Loucy (cell line): ENCODE measurements around the gene ADAMTS15.

Experiments used
- H2AFZ ChIP-seq: fragments of 200-600 bp; sonication (generic); 2 replicates; pipeline ENCODE4 v1.6.0; 2016; ENCODE audit warnings: antibody characterized with exemption, mild to moderate bottlenecking, low read length, moderate library complexity
- H3F3A ChIP-seq: fragments of 200-600 bp; 2 replicates; pipeline ENCODE4 v1.6.0; 2016; ENCODE audit warnings: antibody characterized with exemption, low read depth, mild to moderate bottlenecking
- H3K27me3 ChIP-seq: fragments of 200-600 bp; sonication (generic); 2 replicates; pipeline ENCODE4 v1.6.1; 2014; ENCODE audit warnings: low read length, mild to moderate bottlenecking; ENCODE audit not compliant: insufficient read depth, poor library complexity, severe bottlenecking
- H3K36me3 ChIP-seq: fragments of 200-600 bp; sonication (generic); 2 replicates; pipeline ENCODE4 v1.6.1; 2016; ENCODE audit warnings: low read length; ENCODE audit not compliant: insufficient read depth
- H3K4me1 ChIP-seq: fragments of 200-600 bp; sonication (generic); 2 replicates; pipeline ENCODE4 v1.5.1; 2014; ENCODE audit warnings: low read length, mild to moderate bottlenecking; ENCODE audit not compliant: insufficient read depth, poor library complexity, severe bottlenecking
- H3K4me2 ChIP-seq: fragments of 200-600 bp; sonication (generic); 2 replicates; pipeline ENCODE4 v1.6.0; 2014; ENCODE audit warnings: antibody characterized with exemption, low read length, low read depth, mild to moderate bottlenecking; ENCODE audit not compliant: poor library complexity, severe bottlenecking
- H3K4me3 ChIP-seq: fragments of 200-600 bp; sonication (generic); 2 replicates; pipeline ENCODE4 v1.5.1; 2014; ENCODE audit warnings: low read length, mild to moderate bottlenecking, mixed read lengths; ENCODE audit not compliant: poor library complexity, severe bottlenecking
- H3K79me2 ChIP-seq: fragments of 200-600 bp; sonication (generic); 2 replicates; pipeline ENCODE4 v1.6.1; 2014; ENCODE audit warnings: low read length; ENCODE audit not compliant: insufficient read depth
- H3K9ac ChIP-seq: fragments of 200-600 bp; sonication (generic); 2 replicates; pipeline ENCODE4 v1.6.0; 2014; ENCODE audit warnings: mild to moderate bottlenecking, low read depth, low read length, moderate library complexity; ENCODE audit not compliant: poor library complexity, severe bottlenecking
- H3K9me2 ChIP-seq: fragments of 200-600 bp; sonication (generic); replicated peaks from 2 replicates; pipeline ENCODE4 v1.6.1; 2016; ENCODE audit warnings: low read depth, low read length, mixed read lengths
- H3K9me3 ChIP-seq: fragments of 200-600 bp; sonication (generic); 2 replicates; pipeline ENCODE4 v1.6.1; 2014; ENCODE audit warnings: mild to moderate bottlenecking, antibody characterized with exemption, low read length, low read depth; ENCODE audit not compliant: insufficient read depth
- H4K20me1 ChIP-seq: fragments of 200-600 bp; sonication (generic); 2 replicates; pipeline ENCODE4 v1.6.0; 2014; ENCODE audit warnings: antibody characterized with exemption, low read length, mild to moderate bottlenecking; ENCODE audit not compliant: insufficient read depth, poor library complexity, severe bottlenecking
- EZH2phosphoT487 ChIP-seq: fragments of 200-600 bp; IDR thresholded peaks from 2 replicates; pipeline ENCODE4 v1.6.1; 2018; ENCODE audit warnings: antibody characterized with exemption, mild to moderate bottlenecking, moderate library complexity, borderline replicate concordance
- TF ChIP-seq, protein P1 (sequence below): fragments of 200-600 bp; sonication (generic); conservative IDR thresholded peaks from 2 replicates; pipeline ENCODE4 v1.5.1; 2014; ENCODE audit warnings: mild to moderate bottlenecking, antibody characterized with exemption, low read length

ADAMTS15 gene

DNA sequence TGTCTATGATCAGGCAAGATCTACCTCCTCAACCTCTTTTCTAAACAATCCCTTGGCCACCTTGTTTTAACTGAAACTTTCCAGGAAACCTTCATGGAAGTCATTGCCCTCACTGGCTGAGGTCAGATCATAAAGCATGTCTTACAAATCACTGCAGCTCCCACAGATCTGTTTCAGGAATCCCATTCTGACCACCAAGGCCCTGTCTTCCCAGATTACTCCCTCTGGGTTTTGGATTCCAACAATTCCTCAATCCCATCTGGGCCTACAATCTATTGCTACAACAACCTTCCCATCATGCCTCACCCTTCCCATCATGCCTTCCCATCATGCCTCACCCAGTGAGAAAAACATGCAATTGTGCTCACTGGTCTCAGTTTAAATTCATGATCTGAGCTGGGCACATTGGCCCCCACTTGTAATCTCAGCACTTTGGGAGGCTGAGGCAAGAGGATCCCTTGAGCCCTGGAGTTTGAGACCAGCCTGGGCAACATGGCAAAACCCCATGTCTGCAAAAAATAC is 15.9 kb downstream of the ADAMTS15 start:
- Histone ChIP-seq H4K20me1 (no peaks in the 10 kb centered on the region), H3K36me3 (no peaks in the 10 kb centered on the region), H3K9me2 (no peaks in the 10 kb centered on the region), H3K4me1 (no peaks in the 10 kb centered on the region), H3K79me2 (no peaks in the 10 kb centered on the region), H2AFZ (no peak overlapping the region), H3K9me3 (no peaks in the 10 kb centered on the region), H3K27me3 (no peaks in the 10 kb centered on the region), H3K4me2 (no peak overlapping the region), H3K4me3 (no peak overlapping the region), H3K9ac (no peak overlapping the region), H3F3A (no peaks in the 10 kb centered on the region)
- no peak for TF ChIP-seq EZH2phosphoT487
- TF ChIP-seq, protein P1, sequence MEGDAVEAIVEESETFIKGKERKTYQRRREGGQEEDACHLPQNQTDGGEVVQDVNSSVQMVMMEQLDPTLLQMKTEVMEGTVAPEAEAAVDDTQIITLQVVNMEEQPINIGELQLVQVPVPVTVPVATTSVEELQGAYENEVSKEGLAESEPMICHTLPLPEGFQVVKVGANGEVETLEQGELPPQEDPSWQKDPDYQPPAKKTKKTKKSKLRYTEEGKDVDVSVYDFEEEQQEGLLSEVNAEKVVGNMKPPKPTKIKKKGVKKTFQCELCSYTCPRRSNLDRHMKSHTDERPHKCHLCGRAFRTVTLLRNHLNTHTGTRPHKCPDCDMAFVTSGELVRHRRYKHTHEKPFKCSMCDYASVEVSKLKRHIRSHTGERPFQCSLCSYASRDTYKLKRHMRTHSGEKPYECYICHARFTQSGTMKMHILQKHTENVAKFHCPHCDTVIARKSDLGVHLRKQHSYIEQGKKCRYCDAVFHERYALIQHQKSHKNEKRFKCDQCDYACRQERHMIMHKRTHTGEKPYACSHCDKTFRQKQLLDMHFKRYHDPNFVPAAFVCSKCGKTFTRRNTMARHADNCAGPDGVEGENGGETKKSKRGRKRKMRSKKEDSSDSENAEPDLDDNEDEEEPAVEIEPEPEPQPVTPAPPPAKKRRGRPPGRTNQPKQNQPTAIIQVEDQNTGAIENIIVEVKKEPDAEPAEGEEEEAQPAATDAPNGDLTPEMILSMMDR = no peak

DNA sequence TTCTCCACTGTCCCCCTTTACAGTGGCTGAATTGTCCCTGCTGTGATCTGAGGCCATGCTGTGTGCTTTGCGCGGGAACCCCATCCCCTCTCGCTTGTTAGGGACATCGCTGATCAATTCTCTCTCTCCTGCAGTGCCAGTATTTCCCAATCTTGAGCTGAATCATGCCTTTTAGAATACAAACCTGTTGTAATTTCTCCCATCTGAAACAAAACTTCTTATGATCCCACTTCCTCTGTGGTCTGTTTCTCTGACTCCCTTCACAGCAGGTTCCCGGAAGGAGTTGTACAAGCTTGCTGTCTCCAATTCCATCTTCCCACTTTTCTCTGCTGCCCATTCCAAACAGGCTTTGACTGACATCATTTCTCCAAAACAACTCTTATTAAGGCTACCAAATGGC is 16.8 kb downstream of the ADAMTS15 start:
- no peak overlapping the region for H3K4me2 ChIP-seq
- H3F3A ChIP-seq = no peaks in the 10 kb centered on the region
- H2AFZ ChIP-seq = no peak overlapping the region
- H3K9me2 ChIP-seq = no peaks in the 10 kb centered on the region
- H3K27me3 ChIP-seq = no peaks in the 10 kb centered on the region
- H3K4me1 ChIP-seq = no peaks in the 10 kb centered on the region
- no peaks in the 10 kb centered on the region for H3K36me3 ChIP-seq
- no peaks in the 10 kb centered on the region for H3K9me3 ChIP-seq
- no peak overlapping the region for H3K9ac ChIP-seq
- no peaks in the 10 kb centered on the region for H4K20me1 ChIP-seq
- H3K79me2 ChIP-seq = no peaks in the 10 kb centered on the region
- no peak overlapping the region for H3K4me3 ChIP-seq
- no peak for TF ChIP-seq EZH2phosphoT487
- TF ChIP-seq, protein P1 = no peak

DNA sequence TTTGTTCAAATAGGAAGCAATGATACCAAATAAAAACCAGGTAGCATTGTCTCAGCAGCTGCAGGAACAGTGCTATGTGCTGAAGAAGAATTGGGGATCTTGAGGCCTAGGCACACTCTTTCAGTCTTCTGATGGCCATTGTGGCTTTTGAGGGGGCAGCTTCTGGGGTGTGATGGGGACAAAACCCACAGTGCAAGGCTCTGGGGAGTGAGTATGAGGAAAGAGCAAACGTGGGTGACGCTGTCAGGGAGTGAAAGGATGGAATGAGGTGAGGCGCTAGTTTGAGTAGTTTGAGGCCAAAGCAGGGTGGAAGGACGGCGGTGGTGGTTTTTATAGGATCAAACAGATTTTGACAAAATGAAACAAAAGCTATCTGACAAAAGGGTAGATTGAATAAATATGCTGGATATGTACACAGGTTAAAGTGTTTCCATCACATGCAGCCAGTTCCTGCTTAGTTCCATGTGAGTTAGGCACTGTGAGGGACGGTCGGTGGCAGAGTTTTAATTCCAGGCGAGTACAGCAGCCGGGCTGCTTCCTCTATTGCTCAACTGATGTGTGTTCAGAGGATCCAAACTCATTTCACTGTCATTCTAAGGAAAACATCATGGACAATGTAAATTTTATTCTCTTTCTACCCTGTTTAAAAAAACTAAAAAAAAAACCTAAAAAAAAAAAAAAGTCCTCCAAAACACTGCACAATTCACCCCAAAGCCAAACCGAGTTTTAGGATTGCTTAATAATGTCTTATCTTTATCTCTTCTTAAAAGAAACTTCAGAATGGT is 18.9 kb downstream of the ADAMTS15 start:
- H3K79me2 ChIP-seq = no peaks in the 10 kb centered on the region
- TF ChIP-seq EZH2phosphoT487 = no peak
- TF ChIP-seq, protein P1 = no peak
- H3K4me2 ChIP-seq = no peak overlapping the region
- no peak overlapping the region for H3K4me3 ChIP-seq
- H3K27me3 ChIP-seq = no peaks in the 10 kb centered on the region
- H3K4me1 ChIP-seq = no peaks in the 10 kb centered on the region
- H3K9me2 ChIP-seq = no peaks in the 10 kb centered on the region
- no peaks in the 10 kb centered on the region for H4K20me1 ChIP-seq
- no peaks in the 10 kb centered on the region for H3K9me3 ChIP-seq
- no peaks in the 10 kb centered on the region for H3K36me3 ChIP-seq
- H3K9ac ChIP-seq = no peak overlapping the region
- no peaks in the 10 kb centered on the region for H3F3A ChIP-seq
- H2AFZ ChIP-seq = no peak overlapping the region
